Keratinocyte (primary cell): ENCODE results near the gene FAM20B. TPM values are rescaled to one million over a fixed set of nuclear protein-coding genes. Genes with fewer than 3 reads are reported as not detected.
A peak's percentile ranks its signal among the peaks of the same experiment; 100 is the strongest.

Source experiments
- DNase-seq: peaks from one replicate; pipeline ENCODE4 v3.0.0-alpha.2; 2011; ENCODE audit warnings: low read depth, missing footprints, low spot score
- FAIRE-seq: peaks from 2 replicates; lab custom pipeline; 2011; peaks lifted over from hg19 to GRCh38; lab: Jason Lieb, UNC
- H2AFZ ChIP-seq: 2 replicates; pipeline ENCODE4 v1.6.0; 2012; ENCODE audit warnings: low read length, control low read depth, inconsistent platforms; ENCODE audit not compliant: control insufficient read depth
- H3K27ac ChIP-seq: 2 replicates; pipeline ENCODE4 v1.5.1; 2011; ENCODE audit warnings: low read length; ENCODE audit not compliant: control insufficient read depth, insufficient read depth
- H3K27me3 ChIP-seq: 3 replicates; pipeline ENCODE4 v1.6.0; 2011; ENCODE audit warnings: low read length; ENCODE audit not compliant: control insufficient read depth, insufficient read depth; ENCODE audit errors: extremely low read depth
- H3K36me3 ChIP-seq, 2 experiments: 2 replicates in 1 of 2; 3 replicates in 1 of 2; pipeline ENCODE4 v1.5.1; 2011; ENCODE audit warnings: low read length in 2 of 2, mild to moderate bottlenecking in 1 of 2; ENCODE audit not compliant: control insufficient read depth in 2 of 2, insufficient read depth in 2 of 2; ENCODE audit errors: extremely low read depth in 1 of 2
- H3K4me1 ChIP-seq: 3 replicates; pipeline ENCODE4 v1.5.1; 2011; ENCODE audit warnings: low read length; ENCODE audit not compliant: control insufficient read depth, insufficient read depth; ENCODE audit errors: extremely low read depth
- H3K4me2 ChIP-seq: 3 replicates; pipeline ENCODE4 v1.6.0; 2011; ENCODE audit warnings: low read depth, low read length; ENCODE audit not compliant: control insufficient read depth, insufficient read depth; ENCODE audit errors: extremely low read depth
- H3K4me3 ChIP-seq, 3 experiments: fragments of 200-600 bp in 1 of 3; sonication (generic) in 1 of 3; 2 replicates in 2 of 3; 3 replicates in 1 of 3; pipeline ENCODE4 v1.5.1; 2011 to 2016; ENCODE audit warnings: low read length in 3 of 3, mild to moderate bottlenecking in 3 of 3, control low read depth in 2 of 3, inconsistent platforms in 1 of 3, low read depth in 1 of 3, mixed read lengths in 1 of 3, mixed run types in 1 of 3, moderate library complexity in 1 of 3; ENCODE audit not compliant: control insufficient read depth in 2 of 3, insufficient read depth in 2 of 3; ENCODE audit errors: extremely low read depth in 1 of 3
- H3K79me2 ChIP-seq: 2 replicates; pipeline ENCODE4 v1.6.0; 2012; ENCODE audit warnings: low read length; ENCODE audit not compliant: control insufficient read depth, insufficient read depth
- H3K9ac ChIP-seq: 3 replicates; pipeline ENCODE4 v1.6.0; 2011; ENCODE audit warnings: low read length; ENCODE audit not compliant: control insufficient read depth, insufficient read depth; ENCODE audit errors: extremely low read depth
- H3K9me1 ChIP-seq: 3 replicates; pipeline ENCODE4 v1.6.0; 2011; ENCODE audit warnings: low read length; ENCODE audit not compliant: control insufficient read depth, insufficient read depth; ENCODE audit errors: extremely low read depth
- H3K9me3 ChIP-seq: 2 replicates; pipeline ENCODE4 v1.5.1; 2012; ENCODE audit warnings: low read depth, low read length; ENCODE audit not compliant: control insufficient read depth
- H4K20me1 ChIP-seq: 3 replicates; pipeline ENCODE4 v1.6.0; 2011; ENCODE audit warnings: low read length; ENCODE audit not compliant: control insufficient read depth, insufficient read depth; ENCODE audit errors: extremely low read depth
- CTCF ChIP-seq, 3 experiments: IDR thresholded peaks in 1 of 3; conservative IDR thresholded peaks in 1 of 3; optimal IDR thresholded peaks in 1 of 3; 2 replicates in 2 of 3; 3 replicates in 1 of 3; pipeline versions ENCODE3 to v1.5.1; 2011; ENCODE audit warnings: low read length in 3 of 3, mild to moderate bottlenecking in 3 of 3, moderate library complexity in 2 of 3, control low read depth in 1 of 3, inconsistent platforms in 1 of 3; ENCODE audit not compliant: insufficient read depth in 2 of 3; ENCODE audit errors: extremely low read depth in 1 of 3
- EZH2 ChIP-seq: IDR thresholded peaks from one replicate; pipeline ENCODE4 v1.6.1; 2012; ENCODE audit warnings: inconsistent platforms, mild to moderate bottlenecking, low read length, moderate library complexity
- dilution Hi-C: fragments of 300-500 bp; cut with MboI; formaldehyde crosslinking; loops from one replicate; pipeline ENCODE4 v1.7.0; 2020; ENCODE audit warnings: low sequenced_read_pairs; ENCODE audit not compliant: extremely low pct_ligation_motif_present
- polyA plus RNA-seq, 5 experiments: library from polyadenylated mRNA; depleted of rRNA in 3 of 5; stranded (reverse) in 3 of 5; stranded (forward) in 1 of 5; unstranded in 1 of 5; fragments of >200 nt; gene quantifications; 1 replicate in 1 of 5; 2 replicates in 3 of 5; 3 replicates in 1 of 5; pipeline versions ENCODE4 v1.2.1 to v1.2.3, GENCODE V29; 2011 to 2012; ENCODE audit warnings: missing spikeins in 2 of 5, low read depth in 1 of 5, low replicate concordance in 1 of 5

The FAM20B gene
- polyA plus RNA-seq, 1 donor (not counting 4 experiments of a cell fraction or from before 2014, with no cell fraction given): 20.1 TPM

GRCh38 chr1:179034720-179035119 is 9.0 kb downstream of the FAM20B start:
- H3K36me3 ChIP-seq: no peaks in the 10 kb centered on the region
- H3K9me3 ChIP-seq: no peaks in the 10 kb centered on the region
- DNase-seq: no peak
- no peak for TF ChIP-seq EZH2
- TF ChIP-seq CTCF (optimal IDR thresholded peaks at IDR 0.05 in 1 of 3, IDR thresholded peaks at IDR 0.05 in 1 of 3, conservative IDR thresholded peaks at IDR 0.05 in 1 of 3; ENCODE audit: extremely low read depth in 1 of 3, insufficient read depth in 2 of 3, low read length in 3 of 3): no peak
- H3K9ac ChIP-seq: no peak overlapping the region
- peaks cover 57% of the 10 kb centered on the region for H3K4me1 ChIP-seq
- no peak overlapping the region for H2AFZ ChIP-seq
- no peak overlapping the region for H3K27ac ChIP-seq
- peaks cover 67% of the 10 kb centered on the region for H3K79me2 ChIP-seq
- H3K27me3 ChIP-seq: no peaks in the 10 kb centered on the region
- peaks cover 2% of the 10 kb centered on the region for H4K20me1 ChIP-seq
- no peak overlapping the region for H3K4me2 ChIP-seq
- dilution Hi-C loops: no loop called here
- H3K9me1 ChIP-seq: no peaks in the 10 kb centered on the region
- FAIRE-seq: peak; percentile 17
- no peak overlapping the region for H3K4me3 ChIP-seq

- H3K27ac ChIP-seq: no peak overlapping the region
- H3K4me3 ChIP-seq: no peak overlapping the region
- H4K20me1 ChIP-seq: peaks cover 2% of the 10 kb centered on the region
Observed at GRCh38 chr1:179036844-179037465, 11.3 kb downstream of the FAM20B start.

More at GRCh38 chr1:179036844-179037465, 11.3 kb downstream of the FAM20B start:
- no peak for TF ChIP-seq CTCF (optimal IDR thresholded peaks at IDR 0.05 in 1 of 3, IDR thresholded peaks at IDR 0.05 in 1 of 3, conservative IDR thresholded peaks at IDR 0.05 in 1 of 3; ENCODE audit: extremely low read depth in 1 of 3, insufficient read depth in 2 of 3, low read length in 3 of 3)
- Histone ChIP-seq H3K79me2 (peaks cover 56% of the 10 kb centered on the region), H3K9ac (no peak overlapping the region), H3K9me3 (no peaks in the 10 kb centered on the region), H3K9me1 (no peaks in the 10 kb centered on the region), H3K36me3 (no peaks in the 10 kb centered on the region), H3K27me3 (no peaks in the 10 kb centered on the region), H3K4me2 (peak overlapping the region; percentile 30), H2AFZ (no peak overlapping the region), H3K4me1 (peaks cover 41% of the 10 kb centered on the region)
- DNase-seq: no peak
- peak; percentile 71 for FAIRE-seq
- dilution Hi-C loops: no loop called here
